Superior temporal gyrus (tissue), 1 donor: Measurements from ENCODE around the gene WBP1.
"Not testable (repeated sequence)": the region's sequence is repeated elsewhere in the genome, so short reads cannot be mapped to it uniquely, and the experiment has no call there.

Experiments
- DNase-seq: peaks from one replicate; pipeline ENCODE4 v3.0.0-alpha.2; 2016; ENCODE audit errors: extremely low spot score

Gene WBP1

GRCh38 chr2:74482801-74483674, 24.8 kb downstream of the WBP1 start, which contains the start of the genes CCDC142 and TTC31:
Gene CCDC142 (minus strand): TSS chr2:74482998. CDS start chr2:74482837, 161 bp downstream.
Gene TTC31 (plus strand): TSS chr2:74483081. CDS start chr2:74483096, 15 bp downstream.
- DNase-seq: peak; percentile 99

GRCh38 chr2:74483675-74484164, 25.5 kb downstream of the WBP1 start:
- DNase-seq: not testable (repeated sequence)

GRCh38 chr2:74486141-74486540, 27.9 kb downstream of the WBP1 start:
- no peak for DNase-seq

GRCh38 chr2:74488643-74489481, 30.6 kb downstream of the WBP1 start:
- no peak for DNase-seq

- DNase-seq: no peak
Measured at GRCh38 chr2:74489906-74490305, 31.7 kb downstream of the WBP1 start.

- no peak for DNase-seq
Measured at GRCh38 chr2:74491648-74492544, 33.7 kb downstream of the WBP1 start.

- no peak for DNase-seq
Measured at GRCh38 chr2:74493546-74493945, 35.3 kb downstream of the WBP1 start.

GRCh38 chr2:74495440-74495839, 37.2 kb downstream of the WBP1 start:
- no peak for DNase-seq

- no peak for DNase-seq
Measured at GRCh38 chr2:74496997-74497776, 38.9 kb downstream of the WBP1 start.

GRCh38 chr2:74497777-74498499, 39.7 kb downstream of the WBP1 start:
- no peak for DNase-seq

- no peak for DNase-seq
Measured at GRCh38 chr2:74498500-74499266, 40.4 kb downstream of the WBP1 start.

- no peak for DNase-seq
Measured at GRCh38 chr2:74499267-74499939, 41.2 kb downstream of the WBP1 start, which contains the start of gene LBX2. Gene LBX2 (minus strand): TSS chr2:74499603. CDS start chr2:74499537, 66 bp downstream.

GRCh38 chr2:74499940-74500577, 41.8 kb downstream of the WBP1 start:
- no peak for DNase-seq

- no peak for DNase-seq
Measured at GRCh38 chr2:74500578-74500946, 42.3 kb downstream of the WBP1 start.

- no peak for DNase-seq
Measured at GRCh38 chr2:74501335-74502071, 43.3 kb downstream of the WBP1 start.

- no peak for DNase-seq
Measured at GRCh38 chr2:74502147-74502719, 44.0 kb downstream of the WBP1 start.
